ENCODE data around the gene ABHD12. TPM values are rescaled to one million over a fixed set of nuclear protein-coding genes. Genes with fewer than 3 reads are reported as not detected.

ABHD12 gene
- total and polyA plus RNA-seq, 2 experiments from 2014 or later, result 69.5 to 187 TPM

DNA sequence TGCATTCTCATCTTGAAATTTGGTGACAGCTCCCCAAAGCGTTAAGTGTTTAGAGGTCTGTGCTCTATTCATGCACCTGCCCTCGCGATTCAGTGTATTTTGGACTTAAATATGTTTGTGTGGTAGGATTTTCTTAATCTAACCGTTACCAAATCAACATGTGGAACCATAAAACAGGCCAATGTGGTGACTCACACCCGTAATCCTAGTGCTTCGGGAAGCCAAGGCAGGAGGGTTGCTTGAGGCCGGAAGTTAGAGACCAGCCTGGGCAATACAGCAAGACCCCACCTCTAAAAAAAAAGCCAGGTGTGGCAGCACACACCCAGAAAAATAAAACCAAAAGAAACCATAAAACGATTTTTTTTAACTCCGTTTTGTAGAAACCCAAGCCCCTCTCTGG, 111.2 kb downstream of the ABHD12 start:
- WGBS (ENCODE audit: low lambda C conversion rate, missing lambda C conversion rate), result 85% methylated on average over 9 of the region's 9 CpGs
- no peak overlapping the region for H3K4me2 ChIP-seq
- H3K9me2 ChIP-seq (replicated peaks; ENCODE audit: insufficient read depth), result no peaks in the 10 kb centered on the region
- no peak overlapping the region for H3K27ac ChIP-seq
- TF ChIP-seq EZH2phosphoT487 (IDR thresholded peaks at IDR 0.05; ENCODE audit: low read depth, severe bottlenecking, unreplicated experiment), result no peak
- TF ChIP-seq, protein P1, sequence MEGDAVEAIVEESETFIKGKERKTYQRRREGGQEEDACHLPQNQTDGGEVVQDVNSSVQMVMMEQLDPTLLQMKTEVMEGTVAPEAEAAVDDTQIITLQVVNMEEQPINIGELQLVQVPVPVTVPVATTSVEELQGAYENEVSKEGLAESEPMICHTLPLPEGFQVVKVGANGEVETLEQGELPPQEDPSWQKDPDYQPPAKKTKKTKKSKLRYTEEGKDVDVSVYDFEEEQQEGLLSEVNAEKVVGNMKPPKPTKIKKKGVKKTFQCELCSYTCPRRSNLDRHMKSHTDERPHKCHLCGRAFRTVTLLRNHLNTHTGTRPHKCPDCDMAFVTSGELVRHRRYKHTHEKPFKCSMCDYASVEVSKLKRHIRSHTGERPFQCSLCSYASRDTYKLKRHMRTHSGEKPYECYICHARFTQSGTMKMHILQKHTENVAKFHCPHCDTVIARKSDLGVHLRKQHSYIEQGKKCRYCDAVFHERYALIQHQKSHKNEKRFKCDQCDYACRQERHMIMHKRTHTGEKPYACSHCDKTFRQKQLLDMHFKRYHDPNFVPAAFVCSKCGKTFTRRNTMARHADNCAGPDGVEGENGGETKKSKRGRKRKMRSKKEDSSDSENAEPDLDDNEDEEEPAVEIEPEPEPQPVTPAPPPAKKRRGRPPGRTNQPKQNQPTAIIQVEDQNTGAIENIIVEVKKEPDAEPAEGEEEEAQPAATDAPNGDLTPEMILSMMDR (IDR thresholded peaks at IDR 0.05; ENCODE audit: poor library complexity), result no peak
- no peak for TF ChIP-seq EZH2 (IDR thresholded peaks at IDR 0.05; ENCODE audit: borderline replicate concordance)
- no peak for DNase-seq (ENCODE audit: low spot score)
- no peaks in the 10 kb centered on the region for H3K36me3 ChIP-seq (replicated peaks; ENCODE audit: insufficient read depth, low read depth)
- H4K20me1 ChIP-seq (ENCODE audit: insufficient read depth, poor library complexity, severe bottlenecking), result no peaks in the 10 kb centered on the region
- no peak overlapping the region for H2AFZ ChIP-seq
- no peaks in the 10 kb centered on the region for H3K27me3 ChIP-seq
- H3K4me1 ChIP-seq (ENCODE audit: insufficient read depth), result no peaks in the 10 kb centered on the region
- no peak overlapping the region for H3K4me3 ChIP-seq
- no peaks in the 10 kb centered on the region for H3K79me2 ChIP-seq
- H3K9me3 ChIP-seq (ENCODE audit: low read depth), result no peaks in the 10 kb centered on the region

DNA sequence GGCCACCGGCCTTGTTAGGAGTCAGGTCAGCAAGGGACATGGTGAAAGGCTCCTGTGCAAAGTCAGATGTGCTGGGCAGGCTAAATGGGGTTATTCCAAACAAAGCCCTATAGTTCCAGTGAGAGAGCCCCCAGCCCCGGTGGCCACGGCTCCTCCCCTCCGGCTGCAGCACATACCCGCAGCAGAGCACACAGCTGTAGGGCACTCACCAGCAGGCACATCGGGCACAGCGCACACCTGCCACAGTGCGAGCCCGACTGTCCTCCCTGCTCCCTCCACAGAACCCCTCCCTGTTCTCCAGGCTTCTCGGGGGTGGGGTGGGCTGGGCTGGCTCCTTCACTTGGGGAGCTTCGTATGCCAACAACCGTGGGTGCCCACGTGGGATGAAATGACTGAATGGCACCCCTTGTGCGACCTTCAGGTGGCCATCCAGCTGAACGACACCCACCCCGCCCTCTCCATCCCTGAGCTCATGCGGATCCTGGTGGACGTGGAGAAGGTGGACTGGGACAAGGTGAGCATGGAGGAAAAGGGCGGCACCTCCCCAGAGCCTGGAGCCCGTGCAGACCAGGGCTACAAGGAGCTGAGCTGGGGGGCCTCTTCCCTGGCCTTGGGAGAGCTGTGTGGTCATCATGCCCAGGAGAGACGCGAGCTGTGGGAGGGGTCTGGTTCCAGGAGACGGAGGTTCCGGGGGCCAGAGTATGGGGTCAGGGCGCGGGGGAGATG, 111.8 kb downstream of the ABHD12 start:
- no peaks in the 10 kb centered on the region for H4K20me1 ChIP-seq (ENCODE audit: insufficient read depth, poor library complexity, severe bottlenecking)
- H3K36me3 ChIP-seq (replicated peaks; ENCODE audit: insufficient read depth, low read depth), result no peaks in the 10 kb centered on the region
- H3K27me3 ChIP-seq, result no peaks in the 10 kb centered on the region
- no peaks in the 10 kb centered on the region for H3K9me2 ChIP-seq (replicated peaks; ENCODE audit: insufficient read depth)
- no peaks in the 10 kb centered on the region for H3K4me1 ChIP-seq (ENCODE audit: insufficient read depth)
- no peak overlapping the region for H2AFZ ChIP-seq
- WGBS (ENCODE audit: low lambda C conversion rate, missing lambda C conversion rate), result 95% methylated on average over 23 of the region's 26 CpGs
- no peak for DNase-seq (ENCODE audit: low spot score)
- no peak overlapping the region for H3K4me2 ChIP-seq
- TF ChIP-seq, protein P1 (IDR thresholded peaks at IDR 0.05; ENCODE audit: poor library complexity), result no peak
- TF ChIP-seq EZH2phosphoT487 (IDR thresholded peaks at IDR 0.05; ENCODE audit: low read depth, severe bottlenecking, unreplicated experiment) (no peak), EZH2 (IDR thresholded peaks at IDR 0.05; ENCODE audit: borderline replicate concordance) (no peak)
- H3K4me3 ChIP-seq, result no peak overlapping the region
- H3K79me2 ChIP-seq, result no peaks in the 10 kb centered on the region
- H3K27ac ChIP-seq, result no peak overlapping the region
- H3K9me3 ChIP-seq (ENCODE audit: low read depth), result no peaks in the 10 kb centered on the region

DNA sequence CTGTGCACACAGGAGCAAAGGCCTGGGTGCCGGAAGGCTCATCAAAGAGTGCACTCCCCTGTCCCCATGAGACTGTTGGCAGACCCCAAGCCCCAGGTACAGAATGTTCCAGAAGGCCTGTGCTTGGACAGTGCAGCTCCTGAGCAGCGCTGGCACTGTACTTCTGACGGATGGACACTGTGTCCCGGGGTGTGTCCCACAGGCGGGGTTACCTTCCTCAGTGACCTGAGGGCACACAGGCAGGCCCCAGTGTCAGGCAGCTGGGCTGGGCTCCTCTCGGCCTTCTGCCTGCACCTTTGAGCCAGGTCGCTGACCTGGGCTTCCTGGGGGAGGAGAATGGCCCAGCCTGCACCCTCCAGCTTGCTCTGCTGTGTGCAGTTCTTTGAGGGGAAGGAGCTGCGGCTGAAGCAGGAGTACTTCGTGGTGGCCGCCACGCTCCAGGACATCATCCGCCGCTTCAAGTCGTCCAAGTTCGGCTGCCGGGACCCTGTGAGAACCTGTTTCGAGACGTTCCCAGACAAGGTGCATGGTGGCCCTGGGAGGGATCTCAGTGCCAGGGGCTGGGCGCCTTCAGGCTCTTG, 112.6 kb downstream of the ABHD12 start:
- Histone ChIP-seq H3K9me2 (replicated peaks; ENCODE audit: insufficient read depth) (no peaks in the 10 kb centered on the region), H4K20me1 (ENCODE audit: insufficient read depth, poor library complexity, severe bottlenecking) (no peaks in the 10 kb centered on the region), H3K79me2 (no peaks in the 10 kb centered on the region), H3K27ac (no peak overlapping the region), H3K4me3 (no peak overlapping the region), H3K4me2 (no peak overlapping the region), H3K27me3 (no peaks in the 10 kb centered on the region), H3K36me3 (replicated peaks; ENCODE audit: insufficient read depth, low read depth) (no peaks in the 10 kb centered on the region), H2AFZ (no peak overlapping the region), H3K4me1 (ENCODE audit: insufficient read depth) (no peaks in the 10 kb centered on the region), H3K9me3 (ENCODE audit: low read depth) (no peaks in the 10 kb centered on the region)
- WGBS (ENCODE audit: low lambda C conversion rate, missing lambda C conversion rate), result 97% methylated on average over 19 of the region's 19 CpGs
- TF ChIP-seq, protein P1 (IDR thresholded peaks at IDR 0.05; ENCODE audit: poor library complexity), result no peak
- no peak for TF ChIP-seq EZH2 (IDR thresholded peaks at IDR 0.05; ENCODE audit: borderline replicate concordance)
- no peak for TF ChIP-seq EZH2phosphoT487 (IDR thresholded peaks at IDR 0.05; ENCODE audit: low read depth, severe bottlenecking, unreplicated experiment)
- no peak for DNase-seq (ENCODE audit: low spot score)
